ENCODE results near the gene PDE10A. TPM values are rescaled to one million over a fixed set of nuclear protein-coding genes. Genes with fewer than 3 reads are reported as not detected.

Gene PDE10A
- total and polyA plus RNA-seq, 2 of the 13 experiments (the other 11 are each of a cell fraction or from before 2014, with no cell fraction given): not detected

DNA sequence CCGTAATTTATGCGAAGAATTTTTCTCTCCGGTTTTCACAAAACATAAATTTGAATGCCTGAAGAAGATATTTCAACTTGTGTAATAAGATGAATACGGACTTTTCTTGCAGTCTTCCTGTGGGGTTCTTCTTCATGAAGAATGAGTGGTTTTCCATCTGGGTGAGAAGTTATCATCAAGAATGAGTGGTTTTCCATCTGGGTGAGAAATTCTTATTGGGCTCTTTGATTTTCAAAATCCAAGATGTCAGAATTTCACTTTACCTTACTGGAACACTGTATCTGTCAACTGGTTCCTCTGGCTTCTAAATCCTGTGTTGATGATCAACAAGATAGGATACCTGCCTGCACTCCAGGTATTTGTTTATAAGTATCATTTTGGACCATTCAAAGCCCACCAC, 193.6 kb downstream of the PDE10A start:
- H4K20me1 ChIP-seq (ENCODE audit: insufficient read depth, low read length): no peaks in the 10 kb centered on the region
- ChIA-PET CTCF (ENCODE audit: low intra/inter-chr PET ratio, low total read pairs) (no interaction called here), POLR2A (no interaction called here)
- no peak overlapping the region for H3K4me2 ChIP-seq (ENCODE audit: low read depth, low read length)
- FAIRE-seq: no peak
- no peak overlapping the region for H3K4me3 ChIP-seq (replicated peaks in 1 of 3; ENCODE audit: insufficient read depth in 1 of 3, low read depth in 2 of 3, low read length in 3 of 3)
- H3K9me3 ChIP-seq (ENCODE audit: low read length): peaks cover 14% of the 10 kb centered on the region
- no peaks in the 10 kb centered on the region for H3K27me3 ChIP-seq (ENCODE audit: control insufficient read depth in 1 of 2, insufficient read depth in 2 of 2, low read length in 2 of 2)
- H3K4me1 ChIP-seq (ENCODE audit: insufficient read depth, low read length): no peaks in the 10 kb centered on the region
- intact Hi-C loops (cut with micrococcal nuclease; ENCODE audit: unreplicated experiment): no loop called here
- DNase-seq (ENCODE audit: low spot score): no peak
- H3K36me3 ChIP-seq (replicated peaks in 1 of 2; ENCODE audit: control insufficient read depth in 1 of 2, insufficient read depth in 2 of 2, low read length in 2 of 2): no peaks in the 10 kb centered on the region
- no peak overlapping the region for H3K27ac ChIP-seq (ENCODE audit: extremely low read length, insufficient read depth, low read length)
- no peak overlapping the region for H2AFZ ChIP-seq (ENCODE audit: low read length)
- no TSS peak for BruUV-seq (replicated peaks)
- TF ChIP-seq ZMYM3 (CRISPR knock-in tag; IDR thresholded peaks at IDR 0.05) (no peak), SMARCC2 (IDR thresholded peaks at IDR 0.05) (no peak), ZSCAN31 (CRISPR knock-in tag; IDR thresholded peaks at IDR 0.05; ENCODE audit: low read depth) (no peak), ZBTB42 (CRISPR knock-in tag; IDR thresholded peaks at IDR 0.05) (no peak), ERF (CRISPR knock-in tag; IDR thresholded peaks at IDR 0.05) (no peak), ZBTB10 (CRISPR knock-in tag; IDR thresholded peaks at IDR 0.05; ENCODE audit: borderline replicate concordance) (no peak)
- TF ChIP-seq, protein P1, sequence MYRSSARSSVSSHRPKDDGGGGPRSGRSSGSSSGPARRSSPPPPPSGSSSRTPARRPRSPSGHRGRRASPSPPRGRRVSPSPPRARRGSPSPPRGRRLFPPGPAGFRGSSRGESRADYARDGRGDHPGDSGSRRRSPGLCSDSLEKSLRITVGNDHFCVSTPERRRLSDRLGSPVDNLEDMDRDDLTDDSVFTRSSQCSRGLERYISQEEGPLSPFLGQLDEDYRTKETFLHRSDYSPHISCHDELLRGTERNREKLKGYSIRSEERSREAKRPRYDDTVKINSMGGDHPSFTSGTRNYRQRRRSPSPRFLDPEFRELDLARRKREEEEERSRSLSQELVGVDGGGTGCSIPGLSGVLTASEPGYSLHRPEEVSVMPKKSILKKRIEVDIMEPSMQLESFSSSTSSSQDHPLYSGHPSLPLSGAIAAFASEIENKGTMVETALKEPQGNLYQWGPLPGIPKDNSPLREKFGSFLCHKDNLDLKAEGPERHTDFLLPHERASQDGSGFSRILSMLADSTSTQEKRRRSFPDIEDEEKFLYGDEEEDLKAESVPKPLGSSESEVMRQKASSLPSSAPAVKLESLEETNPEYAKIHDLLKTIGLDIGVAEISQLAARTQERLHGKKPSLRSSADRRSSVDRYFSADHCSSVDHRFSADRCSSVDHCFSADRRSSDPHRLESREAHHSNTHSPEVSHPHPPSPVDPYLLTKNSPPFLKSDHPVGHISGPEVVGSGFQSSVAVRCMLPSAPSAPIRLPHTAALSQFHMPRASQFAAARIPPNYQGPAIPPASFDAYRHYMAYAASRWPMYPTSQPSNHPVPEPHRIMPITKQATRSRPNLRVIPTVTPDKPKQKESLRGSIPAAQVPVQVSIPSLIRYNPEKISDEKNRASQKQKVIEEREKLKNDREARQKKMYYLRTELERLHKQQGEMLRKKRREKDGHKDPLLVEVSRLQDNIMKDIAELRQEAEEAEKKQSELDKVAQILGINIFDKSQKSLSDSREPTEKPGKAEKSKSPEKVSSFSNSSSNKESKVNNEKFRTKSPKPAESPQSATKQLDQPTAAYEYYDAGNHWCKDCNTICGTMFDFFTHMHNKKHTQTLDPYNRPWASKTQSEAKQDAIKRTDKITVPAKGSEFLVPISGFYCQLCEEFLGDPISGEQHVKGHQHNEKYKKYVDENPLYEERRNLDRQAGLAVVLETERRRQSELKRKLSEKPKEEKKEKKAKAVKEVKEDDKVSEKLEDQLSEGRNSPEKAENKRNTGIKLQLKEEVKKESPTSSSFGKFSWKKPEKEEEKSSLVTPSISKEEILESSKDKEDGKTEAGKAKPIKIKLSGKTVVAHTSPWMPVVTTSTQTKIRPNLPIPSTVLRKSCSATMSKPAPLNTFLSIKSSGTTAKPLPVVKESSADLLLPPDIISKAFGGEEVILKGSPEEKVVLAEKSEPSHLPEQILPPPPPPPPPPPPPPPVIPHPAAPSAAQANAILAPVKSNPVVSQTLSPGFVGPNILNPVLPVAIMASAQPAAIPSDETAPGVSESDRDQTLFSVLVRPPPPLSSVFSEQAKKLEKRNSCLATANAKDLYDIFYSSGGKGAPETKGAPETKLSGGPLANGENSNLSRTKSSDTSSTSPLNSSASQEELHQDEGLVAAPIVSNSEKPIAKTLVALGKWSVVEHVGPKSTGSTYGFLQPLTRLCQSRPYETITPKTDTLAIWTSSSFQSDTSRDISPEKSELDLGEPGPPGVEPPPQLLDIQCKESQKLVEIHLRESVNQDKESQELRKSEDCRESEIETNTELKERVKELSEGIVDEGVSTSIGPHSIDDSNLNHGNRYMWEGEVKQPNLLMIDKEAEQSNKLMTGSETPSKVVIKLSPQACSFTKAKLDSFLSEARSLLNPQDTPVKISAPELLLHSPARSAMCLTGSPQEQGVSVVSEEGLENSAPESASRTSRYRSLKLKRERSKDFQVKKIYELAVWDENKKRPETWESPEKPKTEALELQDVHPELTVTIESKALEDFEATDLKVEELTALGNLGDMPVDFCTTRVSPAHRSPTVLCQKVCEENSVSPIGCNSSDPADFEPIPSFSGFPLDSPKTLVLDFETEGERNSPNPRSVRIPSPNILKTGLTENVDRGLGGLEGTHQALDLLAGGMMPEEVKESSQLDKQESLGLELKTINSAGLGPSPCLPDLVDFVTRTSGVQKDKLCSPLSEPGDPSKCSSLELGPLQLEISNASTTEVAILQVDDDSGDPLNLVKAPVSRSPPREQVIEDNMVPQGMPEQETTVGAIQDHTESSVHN (CRISPR knock-in tag; IDR thresholded peaks at IDR 0.05): no peak
- TF ChIP-seq, protein P2, sequence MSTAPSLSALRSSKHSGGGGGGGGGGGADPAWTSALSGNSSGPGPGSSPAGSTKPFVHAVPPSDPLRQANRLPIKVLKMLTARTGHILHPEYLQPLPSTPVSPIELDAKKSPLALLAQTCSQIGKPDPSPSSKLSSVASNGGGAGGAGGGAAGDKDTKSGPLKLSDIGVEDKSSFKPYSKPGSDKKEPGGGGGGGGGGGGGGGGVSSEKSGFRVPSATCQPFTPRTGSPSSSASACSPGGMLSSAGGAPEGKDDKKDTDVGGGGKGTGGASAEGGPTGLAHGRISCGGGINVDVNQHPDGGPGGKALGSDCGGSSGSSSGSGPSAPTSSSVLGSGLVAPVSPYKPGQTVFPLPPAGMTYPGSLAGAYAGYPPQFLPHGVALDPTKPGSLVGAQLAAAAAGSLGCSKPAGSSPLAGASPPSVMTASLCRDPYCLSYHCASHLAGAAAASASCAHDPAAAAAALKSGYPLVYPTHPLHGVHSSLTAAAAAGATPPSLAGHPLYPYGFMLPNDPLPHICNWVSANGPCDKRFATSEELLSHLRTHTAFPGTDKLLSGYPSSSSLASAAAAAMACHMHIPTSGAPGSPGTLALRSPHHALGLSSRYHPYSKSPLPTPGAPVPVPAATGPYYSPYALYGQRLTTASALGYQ (CRISPR knock-in tag; IDR thresholded peaks at IDR 0.05): no peak
- in situ Hi-C loops (cut with HindIII; ENCODE audit: extremely low pct_ligation_motif_present, low pct_unique_long_range_greater_than_20kb): no loop called here
- no peak overlapping the region for H3K9ac ChIP-seq (ENCODE audit: insufficient read depth, low read depth, low read length)
- ATAC-seq: no peak
- H3K79me2 ChIP-seq (ENCODE audit: insufficient read depth, low read length): no peaks in the 10 kb centered on the region
- WGBS (ENCODE audit: low lambda C conversion rate): 17% methylated on average over 4 of the region's 4 CpGs

All from HepG2 (cell line).